Spleen (tissue), 7 donors: ENCODE data around the gene ARHGEF40.

Experiments
- CTCF ChIP-seq, 11 experiments: fragments of 200-600 bp in 7 of 11; fragments of 450-650 bp in 4 of 11; sonication (generic) in 4 of 11; IDR thresholded peaks in 8 of 11; conservative IDR thresholded peaks in 3 of 11; 1 replicate in 7 of 11; 2 replicates in 4 of 11; pipeline versions ENCODE4 v1.4.0 to v1.8.0; 2016 to 2021; ENCODE audit warnings: antibody characterized with exemption in 11 of 11, inconsistent platforms in 4 of 11, mild to moderate bottlenecking in 1 of 11
- POLR2A ChIP-seq, 3 donors: fragments of 450-650 bp; IDR thresholded peaks; one replicate each; pipeline ENCODE4 v1.5.1; 2017; ENCODE audit warnings: antibody characterized with exemption in 3 of 3, mild to moderate bottlenecking in 1 of 3
- POLR2AphosphoS5 ChIP-seq, 3 donors: sonication (generic); formaldehyde crosslinking; IDR thresholded peaks; one replicate each; pipeline ENCODE4 v1.5.1; 2017; ENCODE audit warnings: antibody characterized with exemption in 3 of 3
- donor health status: DM: no; HTN: no; CAD: no; lungs with moderate emphysema.
- donor health status: DM: no; HTN: no; CAD: no.
- donor health status: DM: no; HTN: no; CAD: no.

- TF ChIP-seq CTCF (IDR thresholded peaks at IDR 0.05 in 8 of 11, conservative IDR thresholded peaks at IDR 0.05 in 3 of 11) (no peak), POLR2A (IDR thresholded peaks at IDR 0.05) (no peak), POLR2AphosphoS5 (IDR thresholded peaks at IDR 0.05) (no peak)
Observed at GRCh38 chr14:21102521-21103410, 32.7 kb downstream of the ARHGEF40 start.
